A673 (cell line): ENCODE results near the gene PDE9A. TPM values are rescaled to one million over a fixed set of nuclear protein-coding genes. Genes with fewer than 3 reads are reported as not detected.

Experiments
- BruUV-seq: library from RNA; stranded (reverse); fragments of 400-500 nt; replicated peaks from 2 replicates; lab custom pipeline; 2021; lab: Mats Ljungman, UMichigan
- CTCF ChIA-PET: fragments of 300-600 bp; sonication (Branson Sonifier 250); formaldehyde crosslinking; loops from one replicate; lab custom pipeline; 2022; ENCODE audit warnings: antibody characterized with exemption; lab: Charles Lee
- POLR2A ChIA-PET: fragments of 300-600 bp; sonication (Branson Sonifier 250); formaldehyde crosslinking; loops from one replicate; lab custom pipeline; 2022; ENCODE audit warnings: antibody characterized with exemption; ENCODE audit not compliant: low non-redundant PET; lab: Charles Lee
- DNase-seq: peaks from one replicate; pipeline ENCODE4 v3.0.0-alpha.2; 2015; ENCODE audit warnings: low spot score
- H3K27ac ChIP-seq: fragments of 200-600 bp; sonication (generic); 2 replicates; pipeline ENCODE4 v1.5.1; 2016; ENCODE audit warnings: mixed run types, low read depth, mild to moderate bottlenecking, mixed read lengths, antibody characterized with exemption, low read length; ENCODE audit not compliant: poor library complexity, severe bottlenecking
- H3K27me3 ChIP-seq: fragments of 200-600 bp; sonication (generic); replicated peaks from 2 replicates; pipeline ENCODE4 v1.6.1; 2017; ENCODE audit warnings: mixed run types, low read depth, mild to moderate bottlenecking, mixed read lengths, antibody characterized with exemption, low read length; ENCODE audit not compliant: insufficient read depth, poor library complexity
- H3K36me3 ChIP-seq: fragments of 200-600 bp; sonication (generic); 2 replicates; pipeline ENCODE4 v1.6.1; 2016; ENCODE audit warnings: mixed run types, mild to moderate bottlenecking, mixed read lengths, antibody characterized with exemption, low read length; ENCODE audit not compliant: insufficient read depth, poor library complexity, severe bottlenecking
- H3K4me1 ChIP-seq: fragments of 200-600 bp; sonication (generic); 2 replicates; pipeline ENCODE4 v1.6.1; 2017; ENCODE audit warnings: mixed run types, mild to moderate bottlenecking, mixed read lengths, antibody characterized with exemption, low read length; ENCODE audit not compliant: insufficient read depth, poor library complexity, severe bottlenecking
- H3K4me3 ChIP-seq: fragments of 200-600 bp; sonication (generic); 2 replicates; pipeline ENCODE4 v1.5.1; 2016; ENCODE audit warnings: low read depth, mixed run types, mild to moderate bottlenecking, mixed read lengths, low read length; ENCODE audit not compliant: poor library complexity, severe bottlenecking
- H3K9me3 ChIP-seq: fragments of 200-600 bp; sonication (generic); 2 replicates; pipeline ENCODE4 v1.6.1; 2016; ENCODE audit warnings: mixed run types, low read depth, mild to moderate bottlenecking, mixed read lengths, antibody characterized with exemption, low read length; ENCODE audit not compliant: poor library complexity, severe bottlenecking
- CTCF ChIP-seq: fragments of 300-800, 200-600 bp; sonication (generic); conservative IDR thresholded peaks from 2 replicates; pipeline ENCODE4 v1.5.1; 2017; ENCODE audit warnings: low read depth, mild to moderate bottlenecking, antibody characterized with exemption, low read length, moderate library complexity, mixed read lengths
- EZH2 ChIP-seq: fragments of 200-600 bp; sonication (generic); IDR thresholded peaks from 2 replicates; pipeline ENCODE4 v1.6.1; 2017; ENCODE audit warnings: borderline replicate concordance, low read depth, mild to moderate bottlenecking, mixed read lengths, antibody characterized with exemption, low read length; ENCODE audit not compliant: poor library complexity, severe bottlenecking
- intact Hi-C: fragments of 100-400 bp; cut with micrococcal nuclease; formaldehyde crosslinking; loops from one replicate; pipeline ENCODE4 v1.10.0; 2022; ENCODE audit not compliant: unreplicated experiment
- total RNA-seq: library from RNA; stranded (reverse); gene quantifications from 2 replicates; pipeline ENCODE4 v1.2.3, GENCODE V29; 2021

The PDE9A gene
- total RNA-seq, 1 experiment from 2014 or later, result 14.3 TPM

- POLR2A ChIA-PET, result no interaction called here
- H3K9me3 ChIP-seq, result no peaks in the 10 kb centered on the region
- no peak for TF ChIP-seq CTCF
- CTCF ChIA-PET, result interaction anchor here (0.6 kb wide), 1 partner anchor 8 kb away, joined by 3 read pairs; no protein-coding TSS in a partner anchor
- H3K4me3 ChIP-seq, result peak overlapping the region; percentile 21
- H3K27me3 ChIP-seq, result no peaks in the 10 kb centered on the region
- intact Hi-C loops, result no loop called here
- H3K36me3 ChIP-seq, result no peaks in the 10 kb centered on the region
- H3K4me1 ChIP-seq, result peaks cover 57% of the 10 kb centered on the region
- peak overlapping the region; percentile 78 for H3K27ac ChIP-seq
- DNase-seq, result peak; percentile 86
- no TSS peak for BruUV-seq
Measured at GRCh38 chr21:42674351-42674940, 21.0 kb downstream of the PDE9A start.

- intact Hi-C loops, result no loop called here
- CTCF ChIA-PET, result no interaction called here
- Histone ChIP-seq H3K27me3 (no peaks in the 10 kb centered on the region), H3K36me3 (no peaks in the 10 kb centered on the region), H3K4me3 (no peak overlapping the region), H3K4me1 (peaks cover 56% of the 10 kb centered on the region), H3K9me3 (no peaks in the 10 kb centered on the region), H3K27ac (peak overlapping the region; percentile 78)
- DNase-seq, result no peak
- no peak for TF ChIP-seq CTCF
- no peak for TF ChIP-seq EZH2
- no TSS peak for BruUV-seq
- POLR2A ChIA-PET, result no interaction called here
Measured at GRCh38 chr21:42675403-42675802, 22.0 kb downstream of the PDE9A start.

- Histone ChIP-seq H3K27ac (no peak overlapping the region), H3K4me3 (no peak overlapping the region), H3K4me1 (peaks cover 42% of the 10 kb centered on the region), H3K27me3 (no peaks in the 10 kb centered on the region), H3K9me3 (no peaks in the 10 kb centered on the region), H3K36me3 (no peaks in the 10 kb centered on the region)
- CTCF ChIA-PET, result no interaction called here
- intact Hi-C loops, result no loop called here
- no peak for DNase-seq
- TF ChIP-seq CTCF (no peak), EZH2 (no peak)
- POLR2A ChIA-PET, result no interaction called here
- BruUV-seq, result no TSS peak
Measured at GRCh38 chr21:42676808-42677207, 23.4 kb downstream of the PDE9A start.
